Esophagus mucosa (tissue), 1 donor: ENCODE data around the gene CASR. TPM values are rescaled to one million over a fixed set of nuclear protein-coding genes. Genes with fewer than 3 reads are reported as not detected.

ENCODE experiments used
- ATAC-seq: fragments of 200-7000 bp; cut with Tn5 transposase; one replicate; pipeline ENCODE4 v1.9.1; 2020
- total RNA-seq: library from RNA; stranded (reverse); gene quantifications from one replicate; pipeline ENCODE4 v1.2.4, GENCODE V29; 2023
- donor health status: DM: yes; HTN: yes; CAD: no.

CASR gene
- total RNA-seq, 1 donor from 2014 or later, result not detected

DNA sequence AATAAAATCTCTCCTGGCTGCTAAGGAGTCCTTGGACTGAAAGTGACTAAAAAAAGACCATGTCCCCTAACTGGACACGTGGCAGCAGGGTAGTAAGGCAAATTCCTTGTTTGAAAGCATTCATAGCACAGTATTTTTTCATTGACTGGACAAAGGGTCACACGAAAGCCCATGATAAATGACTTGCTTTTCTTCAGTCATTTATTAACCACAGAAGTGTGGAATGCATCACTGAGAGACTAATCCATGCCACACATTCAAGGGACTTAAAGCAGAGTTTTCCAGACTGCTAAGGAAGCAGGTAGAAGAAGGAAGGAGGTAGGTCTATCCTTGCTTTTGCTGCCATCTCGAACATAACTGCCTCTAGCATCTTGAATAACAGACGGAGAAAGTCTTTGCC lies 31.2 kb downstream of the CASR start:
- ATAC-seq, result no peak

DNA sequence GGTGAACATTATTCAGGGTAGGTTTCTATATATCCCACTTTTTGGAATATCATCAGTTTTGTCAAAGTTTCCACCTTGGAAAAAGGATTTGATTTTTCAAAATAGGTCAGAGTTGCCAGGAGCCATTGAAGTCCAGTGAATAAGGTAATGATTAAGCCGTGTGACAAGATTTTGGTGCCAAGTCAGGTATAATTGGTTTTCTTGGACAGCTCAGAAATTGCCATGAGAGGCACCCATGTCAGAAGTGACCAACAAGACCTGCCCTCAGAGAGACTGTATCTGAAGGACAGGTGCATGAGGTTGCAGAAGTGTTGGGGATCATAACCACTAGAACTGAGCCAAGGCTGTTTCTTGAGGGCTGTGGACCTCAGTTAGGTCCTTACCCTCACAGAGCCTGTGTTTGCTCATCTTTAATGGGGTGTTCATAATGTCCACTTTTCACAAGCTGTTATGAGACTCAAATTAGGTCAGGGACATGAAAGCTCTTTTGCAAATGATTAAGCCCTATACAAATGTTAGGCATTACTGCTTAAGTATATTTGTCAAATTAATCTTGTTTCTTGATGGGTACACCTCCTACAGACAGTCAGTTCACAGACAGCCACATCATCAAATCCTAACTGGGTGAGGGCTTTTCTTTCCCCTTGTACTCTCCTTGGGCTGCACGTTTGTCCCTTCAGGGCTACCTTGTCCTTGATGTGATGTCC lies 32.3 kb downstream of the CASR start:
- no peak for ATAC-seq

DNA sequence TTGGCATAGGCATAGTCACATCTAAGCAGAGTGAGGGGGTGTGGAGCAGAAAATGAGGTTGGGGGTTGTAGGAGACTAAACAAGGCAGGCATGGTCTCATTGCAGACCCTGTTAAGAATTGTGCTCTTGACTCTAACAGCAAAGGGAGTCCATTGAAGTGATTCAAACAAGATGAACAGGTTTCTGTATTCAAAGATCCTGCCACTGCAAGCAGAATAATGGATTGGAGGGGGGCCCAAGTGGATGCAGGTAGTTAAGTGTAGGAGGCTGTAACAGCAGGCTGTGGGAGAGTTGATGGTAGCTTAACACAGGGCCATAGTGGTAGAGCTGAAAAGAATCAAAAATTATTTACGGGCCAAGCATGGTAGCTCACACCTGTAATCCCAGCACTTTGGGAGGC lies 34.4 kb downstream of the CASR start:
- no peak for ATAC-seq

DNA sequence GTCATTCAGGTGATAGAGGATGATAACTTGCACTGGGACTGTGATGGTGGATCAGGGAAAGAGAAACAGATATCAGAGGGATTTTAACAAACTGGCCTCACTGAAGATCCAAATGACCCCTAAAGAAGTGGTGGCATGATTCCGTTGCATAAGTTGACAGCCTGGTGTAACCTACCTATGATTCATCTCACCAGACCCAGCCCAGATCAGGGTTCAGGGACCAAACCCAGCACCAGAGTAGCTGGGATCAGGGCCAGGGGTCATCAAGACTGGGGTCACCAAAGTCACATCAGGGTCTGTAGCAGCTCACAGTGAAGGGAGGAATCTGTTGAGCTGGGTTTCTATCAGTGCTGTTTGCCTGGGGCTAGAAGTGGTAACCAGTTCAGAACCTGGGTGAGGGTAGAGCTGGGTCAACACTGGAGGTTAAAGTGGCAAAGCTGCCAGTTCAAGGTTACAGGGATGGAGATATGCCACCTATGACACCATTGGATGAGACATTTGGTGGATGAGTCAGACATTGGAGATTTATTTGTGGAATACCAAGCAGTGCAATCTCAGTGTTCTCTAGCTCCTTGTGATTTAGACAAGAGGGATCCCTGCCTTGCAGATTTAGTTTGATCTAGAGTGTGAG lies 35.9 kb downstream of the CASR start:
- no peak for ATAC-seq

DNA sequence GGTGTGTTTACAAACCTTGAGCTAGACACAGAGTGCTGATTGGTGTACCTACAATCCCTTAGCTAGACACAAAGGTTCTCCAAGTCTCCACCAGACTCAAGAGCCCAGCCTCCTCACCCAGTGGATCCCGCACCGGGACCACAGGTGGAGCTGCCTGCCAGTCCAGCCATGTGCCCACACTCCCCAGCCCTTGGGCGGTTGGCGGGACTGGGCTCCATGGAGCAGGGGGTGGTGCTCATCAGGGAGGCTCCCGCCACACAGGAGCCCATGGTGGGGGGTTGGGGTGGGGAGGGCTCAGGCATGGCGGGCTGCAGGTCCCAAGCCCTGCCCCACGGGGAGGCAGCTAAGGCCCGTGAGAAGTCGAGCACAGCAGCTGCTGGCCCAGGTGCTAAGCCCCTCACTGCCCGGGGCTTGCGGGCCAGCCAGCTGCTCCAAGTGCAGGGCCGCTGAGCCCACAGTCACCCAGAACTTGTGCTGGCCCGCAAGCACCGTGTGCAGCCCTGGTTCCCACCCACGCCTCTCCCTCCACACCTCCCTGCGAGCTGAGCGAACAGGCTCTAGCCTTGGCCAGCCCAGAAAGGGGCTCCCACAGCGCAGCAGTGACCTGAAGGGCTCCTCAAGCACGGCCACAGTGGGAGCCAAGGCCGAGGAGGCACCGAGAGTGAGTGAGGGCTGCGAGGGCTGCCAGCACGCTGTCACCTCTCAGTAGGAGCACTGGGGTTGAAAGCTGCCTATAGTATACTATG lies 43.7 kb downstream of the CASR start:
- no peak for ATAC-seq

DNA sequence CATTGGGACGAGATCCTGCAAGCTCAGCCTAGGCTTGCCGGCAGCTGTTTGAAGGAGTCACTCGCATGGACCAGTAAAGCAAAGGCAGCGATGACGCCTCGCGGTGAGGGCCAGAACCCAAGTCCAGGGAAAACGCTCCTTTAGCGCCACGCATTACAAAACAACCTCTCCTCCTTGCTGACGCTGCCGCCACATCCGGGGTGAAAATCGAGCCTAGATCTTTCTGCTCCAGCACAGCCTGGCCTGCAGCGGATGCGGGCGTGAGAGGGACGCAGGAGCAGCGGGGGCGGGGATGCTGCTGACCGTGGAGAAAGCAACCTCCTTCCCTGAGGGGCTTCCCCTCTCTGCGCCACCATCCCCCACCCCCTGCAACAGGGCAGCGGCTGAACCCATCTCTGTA lies 46.7 kb downstream of the CASR start:
- ATAC-seq, result no peak

DNA sequence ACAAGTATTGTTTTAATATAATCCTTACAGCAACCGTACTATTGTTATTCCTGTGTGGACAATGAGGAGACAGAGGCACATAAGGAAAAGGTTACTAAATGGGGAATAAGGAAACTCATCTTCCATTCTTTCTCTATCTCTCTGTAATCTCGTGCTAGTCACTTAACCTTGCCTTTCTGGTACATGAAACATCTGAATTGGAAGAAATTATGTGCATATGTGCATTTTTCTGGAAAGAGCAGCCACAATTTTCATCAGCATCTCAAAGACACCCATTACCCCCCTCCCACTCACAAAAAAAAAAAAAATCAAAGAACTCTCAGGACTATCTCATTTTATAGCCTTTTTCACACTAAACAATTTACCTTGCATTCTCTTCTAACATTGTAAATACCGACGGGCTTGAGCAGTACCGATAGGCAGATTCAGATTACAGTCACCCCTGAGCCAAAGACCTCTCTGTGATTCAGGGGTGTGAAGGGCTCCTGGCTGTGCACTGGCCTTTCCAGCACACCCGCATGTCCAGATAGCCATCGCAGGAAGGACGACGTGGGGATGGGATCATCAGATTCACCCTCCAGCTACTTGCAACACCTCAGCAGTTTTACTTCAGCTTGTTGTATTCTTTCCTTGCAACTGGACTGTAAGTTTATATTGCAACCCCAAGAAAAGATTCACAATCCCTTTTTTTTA lies 48.1 kb downstream of the CASR start:
- no peak for ATAC-seq

DNA sequence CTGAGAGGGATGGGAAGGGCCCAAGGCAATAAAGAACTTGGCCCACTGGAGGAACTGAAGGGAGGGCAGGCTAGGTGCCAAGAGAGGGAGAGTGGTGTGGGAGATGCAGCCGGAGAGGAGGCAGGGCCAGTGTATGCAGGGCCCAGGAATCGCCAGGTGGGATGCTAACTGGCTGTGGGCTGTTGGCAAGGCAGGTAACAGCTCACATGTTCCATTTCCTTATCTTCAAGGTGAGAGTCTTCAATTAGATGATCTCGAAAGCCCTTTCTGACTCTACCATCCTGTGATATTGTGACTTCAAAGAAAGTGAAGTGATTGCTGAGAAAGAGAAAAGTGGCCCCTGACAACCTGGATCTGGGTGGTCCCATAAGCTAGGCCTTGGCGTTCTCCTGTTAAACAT lies 49.0 kb downstream of the CASR start:
- ATAC-seq, result no peak

DNA sequence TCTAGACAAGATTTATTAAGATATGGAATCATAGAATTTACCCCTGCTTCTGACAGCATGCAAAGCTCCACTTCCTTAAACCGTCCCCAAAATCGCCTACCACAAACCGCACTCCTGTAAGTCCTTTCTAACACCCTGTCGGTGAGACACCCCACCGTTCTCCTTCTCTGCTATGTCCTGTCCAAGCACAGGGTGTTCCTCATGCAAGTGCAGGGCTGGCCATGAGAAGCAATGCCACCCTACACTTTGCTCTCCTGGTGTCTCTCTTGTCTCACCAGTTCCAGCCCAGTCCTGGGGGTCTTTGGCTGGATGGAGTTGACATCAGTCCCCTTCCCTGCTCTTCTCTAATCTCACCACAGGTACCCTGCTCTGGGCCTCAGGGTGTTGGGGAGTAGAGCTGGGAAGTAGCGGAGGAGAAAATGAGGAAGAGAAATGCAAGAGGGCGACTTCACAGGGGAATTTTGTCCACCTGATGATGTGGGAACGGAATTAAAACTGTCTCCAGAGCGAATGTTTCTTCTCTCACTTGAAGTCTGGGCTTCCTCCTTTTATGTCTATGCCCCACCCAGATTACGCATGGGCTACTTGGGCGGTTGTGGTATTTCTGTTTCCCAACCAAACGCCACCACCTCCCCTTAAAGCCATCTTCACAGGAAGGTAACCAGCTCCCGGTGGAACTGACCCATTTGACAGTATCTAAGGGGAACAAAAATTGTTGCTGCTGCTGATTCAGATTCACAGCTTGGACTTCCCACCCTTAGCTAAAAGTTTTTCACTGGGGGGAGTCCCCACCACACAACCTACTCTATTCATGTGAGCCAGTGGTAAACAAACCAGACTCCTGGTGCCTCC lies 49.9 kb downstream of the CASR start:
- peak; percentile 32 for ATAC-seq

DNA sequence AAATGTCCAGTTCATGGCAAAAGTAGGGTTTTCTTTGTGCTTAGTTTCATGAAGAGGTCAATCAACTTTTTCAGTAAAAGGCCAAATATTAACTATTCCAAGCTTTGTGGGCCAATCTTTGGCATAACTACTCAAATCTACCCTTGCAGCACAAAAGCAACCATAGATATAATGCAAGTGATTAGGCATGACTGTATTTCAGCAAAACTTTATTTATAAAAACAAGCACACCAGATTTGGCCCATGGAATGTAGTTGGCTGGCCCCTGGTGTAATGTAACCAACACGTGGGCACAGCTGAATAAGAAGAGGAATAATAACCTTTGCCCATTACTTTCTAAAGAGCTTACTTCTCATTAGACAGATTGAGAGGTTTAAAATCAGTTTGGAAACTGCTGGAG lies 50.6 kb downstream of the CASR start:
- no peak for ATAC-seq

DNA sequence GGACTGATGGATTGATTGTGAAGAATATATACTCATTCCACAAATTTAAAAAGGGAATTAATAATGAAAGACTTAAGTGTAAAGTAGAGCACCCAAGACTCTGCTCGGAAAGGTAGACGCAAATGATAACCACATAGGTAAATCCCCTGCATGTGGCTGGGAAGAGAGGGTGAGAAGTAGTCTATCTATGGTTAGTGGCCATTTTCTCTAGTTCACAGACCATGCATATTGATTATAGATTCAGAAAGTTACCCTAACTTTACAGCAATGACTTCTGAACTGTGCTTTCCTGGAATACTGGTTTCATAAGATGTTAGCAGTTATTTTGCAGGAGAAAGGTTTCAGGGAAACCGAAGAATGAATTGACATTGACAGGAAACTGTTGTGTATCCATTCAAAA lies 51.7 kb downstream of the CASR start:
- no peak for ATAC-seq

DNA sequence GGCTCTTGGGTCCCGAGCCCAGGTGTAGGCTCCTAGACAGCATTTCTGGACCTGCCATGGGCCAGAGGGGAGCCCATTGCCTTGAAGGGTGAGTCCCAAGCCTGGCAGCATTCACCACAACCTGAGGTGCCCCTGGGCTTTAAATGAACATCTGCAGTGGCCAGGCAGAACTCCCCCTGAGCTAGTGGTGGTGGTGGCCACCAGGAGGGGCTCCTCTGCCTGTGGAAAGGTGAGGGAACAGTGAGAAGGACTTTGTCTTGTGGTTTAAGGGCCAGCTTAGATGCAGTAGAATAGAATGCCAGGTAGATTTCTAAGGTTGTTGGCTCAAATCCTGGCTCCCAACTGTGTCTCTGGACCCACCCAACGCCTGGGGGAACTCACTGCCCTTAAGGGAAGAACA lies 55.6 kb downstream of the CASR start:
- no peak for ATAC-seq

DNA sequence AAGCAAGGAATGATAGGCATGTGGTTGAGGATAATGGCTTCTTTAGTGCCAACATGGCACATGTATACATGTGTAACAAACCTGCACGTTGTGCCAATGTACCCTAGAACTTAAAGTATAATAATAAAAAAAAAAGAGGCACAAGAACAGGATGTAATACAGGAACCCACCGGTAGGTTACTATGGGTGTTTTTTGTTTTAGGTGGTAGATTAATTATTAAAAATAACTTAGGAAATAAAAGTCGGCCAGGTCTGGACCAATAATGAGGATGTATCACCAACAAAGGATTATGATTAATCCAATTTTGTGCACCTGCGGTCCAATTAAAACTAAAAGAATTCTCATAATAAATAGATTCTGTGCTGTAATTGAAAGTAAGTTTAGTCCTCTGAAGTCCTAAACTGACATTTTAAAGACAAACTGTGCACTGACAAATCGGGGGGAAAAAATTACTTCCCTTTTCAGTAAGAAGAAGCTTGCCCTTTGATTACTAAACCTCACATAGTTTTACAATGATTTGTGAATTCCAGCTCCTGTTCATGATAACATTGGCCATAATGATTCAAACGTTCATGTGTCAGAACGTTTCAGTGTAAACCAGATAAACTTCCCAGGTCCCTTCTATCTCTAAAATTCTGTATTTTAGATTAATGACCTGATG lies 62.2 kb downstream of the CASR start:
- no peak for ATAC-seq

DNA sequence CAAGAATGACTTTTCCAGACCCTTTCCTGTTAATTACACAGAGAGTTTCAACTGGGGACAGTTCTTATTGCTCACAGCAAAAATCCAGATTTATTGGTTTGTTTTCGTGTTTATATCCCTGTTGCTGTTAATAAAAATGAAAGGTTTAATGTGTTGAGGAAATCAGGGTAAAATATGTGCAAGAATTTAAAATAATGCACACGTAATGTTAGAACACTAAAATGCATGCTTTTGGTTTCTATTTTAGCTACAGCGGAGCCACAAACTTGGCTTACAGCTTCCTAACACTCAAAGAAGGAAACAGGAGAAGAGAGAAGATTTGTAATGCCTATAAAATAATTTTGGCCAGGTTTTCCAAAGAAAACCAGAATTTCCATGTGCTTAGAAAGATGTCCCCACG lies 62.7 kb downstream of the CASR start:
- ATAC-seq, result no peak

DNA sequence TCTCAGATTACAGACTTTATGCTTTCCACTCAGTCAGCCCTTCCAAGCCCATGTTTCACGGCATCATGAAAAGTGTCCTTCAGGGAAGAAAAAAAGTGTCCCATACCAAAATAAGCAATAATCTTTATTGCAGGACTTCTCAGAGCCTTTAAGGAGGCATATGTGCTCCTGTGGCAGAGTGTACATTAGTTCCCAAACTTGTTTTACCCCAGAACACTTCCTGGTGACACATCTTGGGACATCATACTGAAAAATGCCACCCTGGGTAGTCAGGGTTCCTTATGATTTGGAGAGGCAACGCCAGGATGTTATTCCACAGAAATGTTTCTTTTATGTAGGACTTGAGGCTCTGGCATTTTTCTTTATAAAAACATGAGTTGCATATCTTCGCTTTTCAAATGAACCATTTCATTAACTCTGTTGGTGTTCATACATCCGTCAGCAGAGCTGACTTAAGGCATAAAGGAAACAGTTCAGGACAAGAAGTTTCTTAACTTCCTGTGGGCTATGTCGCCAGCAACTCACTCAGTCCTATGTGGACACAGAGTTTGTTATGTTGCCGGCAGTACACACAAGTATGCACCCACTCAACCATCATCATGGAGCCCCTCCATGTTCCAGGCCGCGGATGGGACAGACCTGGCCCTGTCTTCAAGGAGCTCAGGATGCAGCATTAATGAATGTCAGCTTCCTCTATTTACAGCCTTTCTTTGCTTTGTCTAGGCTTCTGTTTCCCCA lies 63.8 kb downstream of the CASR start:
- no peak for ATAC-seq

DNA sequence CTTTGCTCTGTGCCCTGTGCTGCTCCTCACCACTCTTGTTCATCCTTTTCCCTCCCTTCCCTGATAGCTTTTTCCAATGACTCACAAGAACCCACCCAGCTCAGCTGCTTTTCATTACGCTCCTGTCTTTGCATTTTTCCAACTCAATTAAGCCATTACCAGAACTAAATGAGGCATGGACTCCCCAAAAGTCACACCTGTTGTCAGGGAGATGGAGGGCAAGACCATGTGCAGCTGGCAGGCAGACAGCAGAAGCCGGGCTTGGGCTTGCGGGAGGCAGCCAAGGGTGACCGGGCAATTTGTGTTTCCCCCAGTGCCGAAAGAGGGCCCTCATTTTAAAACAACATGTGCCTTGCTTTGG lies 64.3 kb downstream of the CASR start:
- ATAC-seq, result no peak

DNA sequence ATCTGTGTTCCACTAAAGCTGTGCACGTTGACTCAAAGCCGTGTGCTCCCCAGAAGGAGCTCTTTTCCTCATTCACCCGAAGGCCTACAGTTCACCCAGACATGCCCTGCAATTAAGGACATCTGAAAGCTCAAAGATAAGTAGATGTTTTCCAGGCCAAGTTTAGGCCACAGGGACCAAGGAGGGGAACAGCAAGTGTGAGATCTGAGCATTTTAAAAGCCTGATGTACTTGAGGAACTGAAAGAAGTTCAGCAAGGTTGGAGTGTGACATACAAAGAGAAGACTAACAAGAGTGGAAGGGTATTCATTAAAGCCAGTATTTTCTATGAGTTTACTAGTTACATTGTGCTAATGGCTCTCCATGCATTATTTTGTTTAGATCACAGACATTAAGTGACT lies 68.0 kb downstream of the CASR start:
- ATAC-seq, result no peak

DNA sequence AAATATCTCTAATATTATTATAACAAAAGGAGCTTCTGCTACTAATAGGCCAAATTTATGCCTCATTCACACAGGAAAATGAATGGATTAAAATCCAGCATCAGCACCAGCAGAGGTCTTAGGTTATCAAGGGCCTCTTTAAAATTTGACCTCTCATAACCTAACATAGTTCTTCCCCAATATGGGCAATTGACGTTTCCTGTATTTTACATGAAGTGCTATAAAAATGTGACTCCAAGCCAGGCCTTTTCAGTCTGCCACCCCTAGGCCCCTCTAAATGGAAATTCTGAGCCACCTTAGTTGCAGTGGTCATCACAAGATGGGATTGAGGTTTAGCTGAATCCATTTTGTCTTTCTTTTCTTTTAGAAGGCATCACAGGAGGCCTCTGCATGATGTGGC lies 70.1 kb downstream of the CASR start:
- ATAC-seq, result no peak

DNA sequence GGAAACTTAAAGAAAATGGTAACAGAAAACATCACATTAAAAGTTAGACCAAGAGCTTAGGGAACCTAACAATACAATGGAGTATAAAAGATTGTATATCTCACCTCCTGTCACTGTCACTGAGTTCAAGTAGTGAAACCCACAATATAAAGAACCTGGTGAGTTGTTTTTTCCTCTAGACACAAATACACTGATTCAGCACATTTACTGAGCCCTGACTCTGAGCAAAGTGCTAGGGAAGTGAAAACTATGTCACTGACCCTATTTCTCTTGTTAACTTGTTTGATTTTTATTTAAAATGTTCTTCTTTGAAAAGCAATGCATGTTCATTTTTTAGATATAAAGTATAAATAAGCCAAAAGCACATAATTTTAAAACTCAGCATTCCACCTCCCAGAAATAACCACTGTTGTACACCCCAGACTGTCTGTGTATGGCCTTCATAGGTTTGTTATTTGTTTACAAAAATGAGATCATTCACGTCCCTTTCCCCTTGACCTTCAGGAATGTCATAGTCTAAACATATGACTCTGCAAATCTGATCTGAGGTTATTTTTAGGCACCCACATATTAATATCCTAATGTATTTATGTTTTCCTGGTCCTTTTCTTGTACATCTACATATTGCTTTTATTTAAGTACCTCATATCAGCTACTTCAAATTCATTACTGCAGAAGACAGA lies 72.4 kb downstream of the CASR start:
- ATAC-seq, result no peak

DNA sequence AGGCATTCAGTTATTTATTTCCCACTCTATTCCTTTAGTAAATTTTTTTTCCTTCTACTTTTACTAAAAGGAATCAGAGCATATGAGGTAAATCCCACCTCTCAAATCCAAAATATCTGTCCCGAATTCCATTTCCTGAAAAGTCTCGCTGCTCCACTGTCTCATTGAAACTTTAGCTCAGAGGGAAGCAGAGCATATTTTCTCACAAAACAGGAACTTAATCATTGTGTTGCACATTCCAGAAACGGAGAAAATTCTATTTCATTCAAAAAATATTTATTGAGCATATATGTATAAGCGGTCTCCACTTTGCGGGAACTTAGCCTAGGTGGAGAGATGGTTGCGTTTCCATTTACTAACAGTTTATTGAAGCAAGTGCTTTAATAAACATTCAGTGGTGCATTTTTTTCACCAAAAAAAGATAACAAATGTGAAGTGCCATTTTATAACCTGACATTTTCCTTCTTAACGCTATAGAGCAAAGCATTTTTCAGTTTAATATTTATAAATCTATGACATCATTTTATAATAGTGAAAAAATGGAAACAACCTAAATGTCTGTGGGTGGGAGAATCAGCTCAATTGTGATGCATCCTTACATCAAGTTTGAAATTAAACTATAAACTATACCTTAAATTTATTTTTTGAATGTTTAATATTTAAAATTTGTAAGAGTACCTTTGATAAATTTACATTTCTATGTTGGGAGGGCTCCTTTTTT lies 74.3 kb downstream of the CASR start:
- ATAC-seq, result no peak
